Panc1 (cell line): Measurements from ENCODE around the gene PHKG1. TPM values are rescaled to one million over a fixed set of nuclear protein-coding genes. Genes with fewer than 3 reads are reported as not detected.
"Not testable (repeated sequence)": the region's sequence is repeated elsewhere in the genome, so short reads cannot be mapped to it uniquely, and the experiment has no call there.

Source experiments
- ATAC-seq: fragments of 200-7000 bp; cut with Tn5 transposase; 2 replicates; pipeline ENCODE4 v1.9.1; 2020; ENCODE audit warnings: mild to moderate bottlenecking, moderate library complexity
- BruUV-seq: library from RNA; stranded (reverse); fragments of 400-500 nt; replicated peaks from 2 replicates; lab custom pipeline; 2021; lab: Mats Ljungman, UMichigan
- CTCF ChIA-PET: fragments of 300-600 bp; sonication (Branson Sonifier 250); formaldehyde crosslinking; loops from one replicate; lab custom pipeline; 2022; ENCODE audit warnings: antibody characterized with exemption; lab: Charles Lee
- POLR2A ChIA-PET: fragments of 300-600 bp; sonication (Branson Sonifier 250); formaldehyde crosslinking; loops from one replicate; lab custom pipeline; 2022; ENCODE audit warnings: antibody characterized with exemption; lab: Charles Lee
- DNase-seq: peaks from one replicate; pipeline ENCODE4 v3.0.0-alpha.2; 2010; ENCODE audit warnings: low read depth, low spot score
- H3K27ac ChIP-seq: 2 replicates; pipeline ENCODE4 v1.5.1; 2011; ENCODE audit warnings: mild to moderate bottlenecking, low read length, inconsistent platforms
- H3K27me3 ChIP-seq: fragments of 200-500 bp; sonication (Bioruptor generic); 2 replicates; pipeline ENCODE4 v1.6.0; 2014; ENCODE audit warnings: low read length, inconsistent platforms; ENCODE audit not compliant: control insufficient read depth, insufficient read depth
- H3K36me3 ChIP-seq: fragments of 200-500 bp; sonication (Bioruptor generic); 2 replicates; pipeline ENCODE4 v1.5.1; 2014; ENCODE audit warnings: inconsistent platforms, mild to moderate bottlenecking, low read length, moderate library complexity; ENCODE audit not compliant: control insufficient read depth, insufficient read depth
- H3K4me1 ChIP-seq: 2 replicates; pipeline ENCODE4 v1.5.1; 2011; ENCODE audit warnings: inconsistent platforms, mild to moderate bottlenecking, low read length, moderate library complexity; ENCODE audit not compliant: control insufficient read depth, insufficient read depth
- H3K4me3 ChIP-seq, 2 experiments: 2 replicates each; pipeline ENCODE4 v1.5.1; 2011 to 2012; ENCODE audit warnings: low read depth in 2 of 2, low read length in 2 of 2, mild to moderate bottlenecking in 2 of 2, inconsistent platforms in 1 of 2, moderate library complexity in 1 of 2
- H3K9me3 ChIP-seq: fragments of 200-500 bp; sonication (Bioruptor generic); 2 replicates; pipeline ENCODE4 v1.5.1; 2014; ENCODE audit warnings: low read depth, mild to moderate bottlenecking, inconsistent platforms, low read length, moderate library complexity; ENCODE audit not compliant: control insufficient read depth, insufficient read depth
- POLR2AphosphoS5 ChIP-seq: IDR thresholded peaks from 2 replicates; pipeline ENCODE4 v1.6.1; 2012; ENCODE audit warnings: mild to moderate bottlenecking, low read depth, low read length, moderate library complexity
- SIN3A ChIP-seq: IDR thresholded peaks from 2 replicates; pipeline ENCODE4 v1.6.1; 2012; ENCODE audit warnings: low read depth, mild to moderate bottlenecking, low read length, moderate library complexity, borderline replicate concordance; ENCODE audit not compliant: insufficient read depth
- TCF7L2 ChIP-seq: IDR thresholded peaks from 2 replicates; pipeline ENCODE4 v1.6.1; 2011; ENCODE audit warnings: mild to moderate bottlenecking, low read depth, low read length, inconsistent platforms
- in situ Hi-C: cut with HindIII; loops from 2 replicates; pipeline ENCODE4 v1.10.0; 2016; ENCODE audit warnings: low sequenced_read_pairs, low pct_unique_long_range_greater_than_20kb
- intact Hi-C: fragments of 100-400 bp; cut with micrococcal nuclease; formaldehyde crosslinking; loops from one replicate; pipeline ENCODE4 v1.10.0; 2022; ENCODE audit not compliant: unreplicated experiment
- total RNA-seq: library from RNA; stranded (reverse); gene quantifications from one replicate; pipeline ENCODE4 v1.2.1, GENCODE V29; 2021; ENCODE audit not compliant: unreplicated experiment
- TF ChIP-seq, protein P1 (sequence below): fragments of 450-650 bp; IDR thresholded peaks from 2 replicates; pipeline ENCODE4 v1.5.1; 2017; ENCODE audit warnings: mild to moderate bottlenecking
- TF ChIP-seq, protein P2 (sequence below), 2 experiments: IDR thresholded peaks; 2 replicates each; pipeline ENCODE4 v1.6.1; 2011 to 2012; ENCODE audit warnings: low read depth in 2 of 2, control low read depth in 1 of 2, low read length in 1 of 2, mild to moderate bottlenecking in 1 of 2, moderate library complexity in 1 of 2; ENCODE audit not compliant: insufficient read depth in 1 of 2

The PHKG1 gene
- total RNA-seq, 1 experiment from 2014 or later = 0.67 TPM

DNA sequence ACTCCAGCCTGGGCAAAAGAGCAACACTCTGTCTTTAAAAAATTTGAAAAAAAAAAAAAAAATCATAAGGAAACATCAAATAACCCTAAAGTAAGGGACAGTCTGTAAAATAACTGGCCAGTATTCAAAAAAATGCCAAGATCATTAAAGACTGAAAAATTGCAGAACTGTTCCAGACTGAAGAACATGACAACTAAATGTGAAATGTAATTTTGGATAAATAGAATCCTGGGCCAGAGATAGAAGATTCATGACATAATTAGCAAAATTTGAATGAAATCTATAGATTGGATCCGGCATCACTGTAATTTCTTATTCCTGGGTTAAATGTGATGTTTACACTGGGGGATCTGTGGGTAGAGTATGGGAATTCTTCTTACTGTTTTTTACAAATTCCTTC, 44.5 kb downstream of the PHKG1 start:
- no peak for DNase-seq
- H3K9me3 ChIP-seq = no peaks in the 10 kb centered on the region
- in situ Hi-C loops (no loop called here), intact Hi-C loops (no loop called here)
- H3K27me3 ChIP-seq = no peaks in the 10 kb centered on the region
- CTCF ChIA-PET = no interaction called here
- no peak for ATAC-seq
- peaks cover 10% of the 10 kb centered on the region for H3K36me3 ChIP-seq
- no TSS peak for BruUV-seq
- peak overlapping the region; percentile 32; the same call in 1 of the 2 replicates for H3K27ac ChIP-seq
- POLR2A ChIA-PET = no interaction called here
- peaks cover 23% of the 10 kb centered on the region for H3K4me1 ChIP-seq
- H3K4me3 ChIP-seq = no peak overlapping the region
- TF ChIP-seq, protein P1, sequence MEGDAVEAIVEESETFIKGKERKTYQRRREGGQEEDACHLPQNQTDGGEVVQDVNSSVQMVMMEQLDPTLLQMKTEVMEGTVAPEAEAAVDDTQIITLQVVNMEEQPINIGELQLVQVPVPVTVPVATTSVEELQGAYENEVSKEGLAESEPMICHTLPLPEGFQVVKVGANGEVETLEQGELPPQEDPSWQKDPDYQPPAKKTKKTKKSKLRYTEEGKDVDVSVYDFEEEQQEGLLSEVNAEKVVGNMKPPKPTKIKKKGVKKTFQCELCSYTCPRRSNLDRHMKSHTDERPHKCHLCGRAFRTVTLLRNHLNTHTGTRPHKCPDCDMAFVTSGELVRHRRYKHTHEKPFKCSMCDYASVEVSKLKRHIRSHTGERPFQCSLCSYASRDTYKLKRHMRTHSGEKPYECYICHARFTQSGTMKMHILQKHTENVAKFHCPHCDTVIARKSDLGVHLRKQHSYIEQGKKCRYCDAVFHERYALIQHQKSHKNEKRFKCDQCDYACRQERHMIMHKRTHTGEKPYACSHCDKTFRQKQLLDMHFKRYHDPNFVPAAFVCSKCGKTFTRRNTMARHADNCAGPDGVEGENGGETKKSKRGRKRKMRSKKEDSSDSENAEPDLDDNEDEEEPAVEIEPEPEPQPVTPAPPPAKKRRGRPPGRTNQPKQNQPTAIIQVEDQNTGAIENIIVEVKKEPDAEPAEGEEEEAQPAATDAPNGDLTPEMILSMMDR = no peak
- TF ChIP-seq TCF7L2 = no peak
- TF ChIP-seq, protein P2, sequence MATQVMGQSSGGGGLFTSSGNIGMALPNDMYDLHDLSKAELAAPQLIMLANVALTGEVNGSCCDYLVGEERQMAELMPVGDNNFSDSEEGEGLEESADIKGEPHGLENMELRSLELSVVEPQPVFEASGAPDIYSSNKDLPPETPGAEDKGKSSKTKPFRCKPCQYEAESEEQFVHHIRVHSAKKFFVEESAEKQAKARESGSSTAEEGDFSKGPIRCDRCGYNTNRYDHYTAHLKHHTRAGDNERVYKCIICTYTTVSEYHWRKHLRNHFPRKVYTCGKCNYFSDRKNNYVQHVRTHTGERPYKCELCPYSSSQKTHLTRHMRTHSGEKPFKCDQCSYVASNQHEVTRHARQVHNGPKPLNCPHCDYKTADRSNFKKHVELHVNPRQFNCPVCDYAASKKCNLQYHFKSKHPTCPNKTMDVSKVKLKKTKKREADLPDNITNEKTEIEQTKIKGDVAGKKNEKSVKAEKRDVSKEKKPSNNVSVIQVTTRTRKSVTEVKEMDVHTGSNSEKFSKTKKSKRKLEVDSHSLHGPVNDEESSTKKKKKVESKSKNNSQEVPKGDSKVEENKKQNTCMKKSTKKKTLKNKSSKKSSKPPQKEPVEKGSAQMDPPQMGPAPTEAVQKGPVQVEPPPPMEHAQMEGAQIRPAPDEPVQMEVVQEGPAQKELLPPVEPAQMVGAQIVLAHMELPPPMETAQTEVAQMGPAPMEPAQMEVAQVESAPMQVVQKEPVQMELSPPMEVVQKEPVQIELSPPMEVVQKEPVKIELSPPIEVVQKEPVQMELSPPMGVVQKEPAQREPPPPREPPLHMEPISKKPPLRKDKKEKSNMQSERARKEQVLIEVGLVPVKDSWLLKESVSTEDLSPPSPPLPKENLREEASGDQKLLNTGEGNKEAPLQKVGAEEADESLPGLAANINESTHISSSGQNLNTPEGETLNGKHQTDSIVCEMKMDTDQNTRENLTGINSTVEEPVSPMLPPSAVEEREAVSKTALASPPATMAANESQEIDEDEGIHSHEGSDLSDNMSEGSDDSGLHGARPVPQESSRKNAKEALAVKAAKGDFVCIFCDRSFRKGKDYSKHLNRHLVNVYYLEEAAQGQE (IDR thresholded peaks at IDR 0.05; ENCODE audit: insufficient read depth in 1 of 2, low read depth in 2 of 2, low read length in 1 of 2) = no peak
- no peak for TF ChIP-seq SIN3A
- TF ChIP-seq POLR2AphosphoS5 = no peak

DNA sequence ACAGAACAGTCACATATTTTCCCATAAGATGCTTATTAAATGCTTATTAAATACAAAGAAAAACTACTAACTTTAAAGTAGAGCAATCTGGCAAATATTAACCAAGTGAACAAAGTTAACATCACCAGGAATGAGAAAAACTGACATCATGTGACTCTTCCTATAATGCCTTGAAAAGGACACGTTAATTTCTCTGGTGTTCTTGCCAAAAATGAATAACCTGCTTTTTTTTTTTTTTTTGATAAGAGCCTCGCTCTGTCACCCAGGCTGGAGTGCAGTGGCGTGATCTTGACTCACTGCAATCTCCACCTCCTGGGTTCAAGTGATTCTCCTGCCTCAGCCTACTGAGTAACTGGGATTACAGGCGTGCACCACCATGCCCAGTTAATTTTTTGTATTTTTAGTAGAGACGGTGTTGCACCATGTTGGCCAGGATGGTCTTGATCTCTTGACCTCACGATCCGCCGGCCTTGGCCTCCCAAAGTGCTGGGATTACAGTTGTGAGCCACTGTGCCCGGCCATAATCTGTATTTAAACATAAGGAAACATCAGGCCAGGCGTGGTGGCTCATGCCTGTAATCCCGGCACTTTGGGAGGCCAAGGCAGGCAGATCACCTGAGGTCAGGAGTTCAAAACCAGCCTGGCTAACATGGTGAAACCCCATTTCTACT, 45.2 kb downstream of the PHKG1 start:
- H3K27me3 ChIP-seq, H3K9me3 ChIP-seq, CTCF ChIA-PET, ATAC-seq, BruUV-seq, H3K36me3 ChIP-seq, POLR2A ChIA-PET, intact Hi-C loops, in situ Hi-C loops, H3K4me3 ChIP-seq, DNase-seq: not testable (repeated sequence)
- Histone ChIP-seq H3K4me1 (peaks cover 17% of the 10 kb centered on the region; the same call in 1 of the 2 replicates), H3K27ac (0 out of 2 replicates have a peak overlapping the region, but pooled peaks have one; percentile 40)
